CD14-positive monocyte (primary cell): ENCODE results near the gene NR4A1. TPM values are rescaled to one million over a fixed set of nuclear protein-coding genes. Genes with fewer than 3 reads are reported as not detected.

Experiments used
- DNase-seq, 3 donors: peaks; one replicate each; pipeline ENCODE4 v3.0.0-alpha.2; 2011 to 2022
- H2AFZ ChIP-seq: 2 replicates; pipeline ENCODE4 v1.6.0; 2012; ENCODE audit warnings: mild to moderate bottlenecking, low read depth, low read length, inconsistent platforms; ENCODE audit not compliant: insufficient read depth, poor library complexity, severe bottlenecking
- H3K27ac ChIP-seq, 2 donors: 1 replicate in 1 of 2; 2 replicates in 1 of 2; pipeline ENCODE4 v1.5.1; 2012 to 2013; ENCODE audit warnings: low read length in 2 of 2, control low read depth in 1 of 2, inconsistent platforms in 1 of 2, low read depth in 1 of 2, mild to moderate bottlenecking in 1 of 2
- H3K27me3 ChIP-seq, 2 donors: one replicate each; pipeline versions ENCODE4 v1.6.0 to v1.6.1; 2011 to 2013; ENCODE audit warnings: low read length in 2 of 2; ENCODE audit not compliant: control insufficient read depth in 2 of 2, insufficient read depth in 2 of 2
- H3K36me3 ChIP-seq, 2 donors: replicated peaks in 1 of 2; 1 replicate in 1 of 2; 2 replicates in 1 of 2; pipeline versions ENCODE4 v1.5.1 to v1.6.1; 2012 to 2013; ENCODE audit warnings: low read length in 2 of 2, control low read depth in 1 of 2, inconsistent platforms in 1 of 2, mild to moderate bottlenecking in 1 of 2; ENCODE audit not compliant: insufficient read depth in 2 of 2, control insufficient read depth in 1 of 2
- H3K4me1 ChIP-seq, 2 donors: 1 replicate in 1 of 2; 2 replicates in 1 of 2; pipeline versions ENCODE4 v1.5.1 to v1.6.1; 2012 to 2013; ENCODE audit warnings: low read length in 2 of 2, control low read depth in 1 of 2, inconsistent platforms in 1 of 2, mild to moderate bottlenecking in 1 of 2, moderate library complexity in 1 of 2; ENCODE audit not compliant: insufficient read depth in 2 of 2, control insufficient read depth in 1 of 2
- H3K4me2 ChIP-seq: replicated peaks from 2 replicates; pipeline ENCODE3; 2012; ENCODE audit warnings: low read length, moderate library complexity, mild to moderate bottlenecking; ENCODE audit not compliant: poor library complexity, severe bottlenecking; ENCODE audit errors: extremely low read depth
- H3K4me3 ChIP-seq, 3 experiments: fragments of 200-600 bp in 1 of 3; sonication (generic) in 1 of 3; replicated peaks in 1 of 3; 1 replicate in 2 of 3; 2 replicates in 1 of 3; pipeline ENCODE4 v1.5.1; 2011 to 2013; ENCODE audit warnings: low read length in 3 of 3, mild to moderate bottlenecking in 3 of 3, control low read depth in 2 of 3, low read depth in 2 of 3, inconsistent platforms in 1 of 3, moderate library complexity in 1 of 3
- H3K79me2 ChIP-seq: 2 replicates; pipeline ENCODE4 v1.6.0; 2012; ENCODE audit warnings: mild to moderate bottlenecking, control low read depth, inconsistent platforms, low read length, moderate library complexity; ENCODE audit not compliant: insufficient read depth
- H3K9ac ChIP-seq: 2 replicates; pipeline ENCODE4 v1.6.0; 2017; ENCODE audit warnings: low read length, mild to moderate bottlenecking; ENCODE audit not compliant: insufficient read depth, poor library complexity, severe bottlenecking
- H3K9me3 ChIP-seq, 2 donors: replicated peaks in 1 of 2; 1 replicate in 1 of 2; 2 replicates in 1 of 2; pipeline versions ENCODE4 v1.5.1 to v1.6.1; 2012 to 2013; ENCODE audit warnings: low read length in 2 of 2, control low read depth in 1 of 2; ENCODE audit not compliant: control insufficient read depth in 1 of 2, insufficient read depth in 1 of 2
- H4K20me1 ChIP-seq: 2 replicates; pipeline ENCODE4 v1.6.0; 2012; ENCODE audit warnings: mild to moderate bottlenecking, low read length, control low read depth, moderate library complexity; ENCODE audit not compliant: insufficient read depth
- H3K27ac Mint-ChIP-seq, 7 donors: one replicate each; pipeline ENCODE4 v1.8.0; 2020; ENCODE audit warnings: mild to moderate bottlenecking in 7 of 7, mixed read lengths in 7 of 7, moderate library complexity in 6 of 7, inconsistent platforms in 2 of 7
- H3K27me3 Mint-ChIP-seq, 3 donors: one replicate each; pipeline ENCODE4 v1.8.0; 2021 to 2022; ENCODE audit warnings: low read depth in 3 of 3, mild to moderate bottlenecking in 3 of 3, mixed read lengths in 3 of 3, moderate library complexity in 3 of 3, inconsistent platforms in 1 of 3
- H3K36me3 Mint-ChIP-seq, 2 donors: one replicate each; pipeline ENCODE4 v1.8.0; 2020; ENCODE audit warnings: mixed read lengths in 2 of 2, inconsistent platforms in 1 of 2, mild to moderate bottlenecking in 1 of 2
- H3K4me1 Mint-ChIP-seq: one replicate; pipeline ENCODE4 v1.8.0; 2020; ENCODE audit warnings: mild to moderate bottlenecking, mixed read lengths
- H3K4me3 Mint-ChIP-seq, 2 donors: one replicate each; pipeline ENCODE4 v1.8.0; 2020; ENCODE audit warnings: mild to moderate bottlenecking in 2 of 2, mixed read lengths in 2 of 2, moderate library complexity in 1 of 2
- H3K9me3 Mint-ChIP-seq, 7 donors: one replicate each; pipeline ENCODE4 v1.8.0; 2020 to 2022; ENCODE audit warnings: mixed read lengths in 7 of 7, mild to moderate bottlenecking in 6 of 7, moderate library complexity in 6 of 7, inconsistent platforms in 2 of 7
- WGBS: methylation state at CpG from one replicate; pipeline ENCODE4 v1.1.5; 2013; ENCODE audit warnings: missing lambda C conversion rate; ENCODE audit not compliant: insufficient coverage; 5-methylcytosine and 5-hydroxymethylcytosine counted together
- intact Hi-C, 2 donors: fragments of 100-400 bp; cut with micrococcal nuclease; formaldehyde crosslinking; loops; one replicate each; pipeline versions ENCODE4 v1.15.0 to v1.15.1; 2023
- polyA plus RNA-seq, 3 donors: library from polyadenylated mRNA; depleted of rRNA in 1 of 3; unstranded in 2 of 3; stranded (reverse) in 1 of 3; fragments of 300-500 nt in 2 of 3; fragments of >200 nt in 1 of 3; fragmentation: Illumina TruSeq in 2 of 3; gene quantifications; 1 replicate in 2 of 3; 2 replicates in 1 of 3; pipeline ENCODE4 v1.2.3, GENCODE V29; 2012 to 2021
- TF ChIP-seq, protein P1 (sequence below): fragments of 200-600 bp; IDR thresholded peaks from one replicate; pipeline ENCODE4 v1.8.0; 2022; ENCODE audit warnings: antibody characterized with exemption, mild to moderate bottlenecking

The NR4A1 gene
- polyA plus RNA-seq, 3 donors: 10.1 to 1,297 (median 41.4) TPM

- Histone ChIP-seq H3K9me3 (no peaks in the 10 kb centered on the region), H3K27ac (no peak overlapping the region), H2AFZ (no peak overlapping the region), H3K79me2 (no peaks in the 10 kb centered on the region), H3K27me3 (no peaks in the 10 kb centered on the region), H3K36me3 (peaks cover 15 to 20% of the 10 kb centered on the region in 2 donors), H4K20me1 (peaks cover 4% of the 10 kb centered on the region), H3K4me3 (no peak overlapping the region), H3K9ac (no peak overlapping the region), H3K4me1 (peaks cover 15 to 18% of the 10 kb centered on the region in 2 donors), H3K4me2 (no peak overlapping the region)
- H3K36me3 Mint-ChIP-seq: peaks cover 17% of the 10 kb centered on the region in 2 donors
- peaks cover 7 to 12% (median 8%) of the 10 kb centered on the region in 3 donors for H3K27me3 Mint-ChIP-seq
- peaks cover 0 to 1% (median 0%) of the 10 kb centered on the region in 7 donors for H3K9me3 Mint-ChIP-seq
- H3K27ac Mint-ChIP-seq: no peak overlapping the region
- H3K4me1 Mint-ChIP-seq: peaks cover 18% of the 10 kb centered on the region
- intact Hi-C loops: no loop called here
- TF ChIP-seq, protein P1, sequence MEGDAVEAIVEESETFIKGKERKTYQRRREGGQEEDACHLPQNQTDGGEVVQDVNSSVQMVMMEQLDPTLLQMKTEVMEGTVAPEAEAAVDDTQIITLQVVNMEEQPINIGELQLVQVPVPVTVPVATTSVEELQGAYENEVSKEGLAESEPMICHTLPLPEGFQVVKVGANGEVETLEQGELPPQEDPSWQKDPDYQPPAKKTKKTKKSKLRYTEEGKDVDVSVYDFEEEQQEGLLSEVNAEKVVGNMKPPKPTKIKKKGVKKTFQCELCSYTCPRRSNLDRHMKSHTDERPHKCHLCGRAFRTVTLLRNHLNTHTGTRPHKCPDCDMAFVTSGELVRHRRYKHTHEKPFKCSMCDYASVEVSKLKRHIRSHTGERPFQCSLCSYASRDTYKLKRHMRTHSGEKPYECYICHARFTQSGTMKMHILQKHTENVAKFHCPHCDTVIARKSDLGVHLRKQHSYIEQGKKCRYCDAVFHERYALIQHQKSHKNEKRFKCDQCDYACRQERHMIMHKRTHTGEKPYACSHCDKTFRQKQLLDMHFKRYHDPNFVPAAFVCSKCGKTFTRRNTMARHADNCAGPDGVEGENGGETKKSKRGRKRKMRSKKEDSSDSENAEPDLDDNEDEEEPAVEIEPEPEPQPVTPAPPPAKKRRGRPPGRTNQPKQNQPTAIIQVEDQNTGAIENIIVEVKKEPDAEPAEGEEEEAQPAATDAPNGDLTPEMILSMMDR: no peak
- 82% methylated on average over 3 of the region's 4 CpGs for WGBS
- DNase-seq: no peak
- H3K4me3 Mint-ChIP-seq: no peak overlapping the region
These were observed 31.4 kb downstream of the NR4A1 start for GRCh38 chr12:52082669-52082987.

- Histone ChIP-seq H3K27ac (no peak overlapping the region), H3K4me3 (no peak overlapping the region), H3K9ac (no peak overlapping the region), H3K79me2 (no peaks in the 10 kb centered on the region), H3K9me3 (no peaks in the 10 kb centered on the region), H3K36me3 (peaks cover 10 to 16% of the 10 kb centered on the region in 2 donors), H3K27me3 (no peaks in the 10 kb centered on the region), H2AFZ (no peak overlapping the region), H3K4me2 (no peak overlapping the region), H4K20me1 (peaks cover 4% of the 10 kb centered on the region), H3K4me1 (peaks cover 15 to 18% of the 10 kb centered on the region in 2 donors)
- peak; percentile 45 to 65 (median 65) for DNase-seq
- no peak overlapping the region for H3K4me3 Mint-ChIP-seq
- peak overlapping the region in 2 of 7 donors; percentile 36 to 44 for H3K27ac Mint-ChIP-seq
- peaks cover 12 to 13% of the 10 kb centered on the region in 2 donors for H3K36me3 Mint-ChIP-seq
- H3K9me3 Mint-ChIP-seq: peaks cover 0 to 1% (median 0%) of the 10 kb centered on the region in 7 donors
- intact Hi-C loops: loop anchor here (1.0 kb wide), 4 partner anchors 13 to 59 kb away; no protein-coding TSS in a partner anchor
- H3K27me3 Mint-ChIP-seq: peaks cover 7 to 16% (median 10%) of the 10 kb centered on the region in 3 donors
- TF ChIP-seq, protein P1: peak; percentile 99
- H3K4me1 Mint-ChIP-seq: peaks cover 18% of the 10 kb centered on the region
- WGBS: 86% methylated on average over 5 of the region's 11 CpGs
These were observed 31.9 kb downstream of the NR4A1 start for GRCh38 chr12:52082988-52083637.
